ENCODE measurements around the gene SMURF1. TPM values are rescaled to one million over a fixed set of nuclear protein-coding genes. Genes with fewer than 3 reads are reported as not detected.

Gene SMURF1
- total and polyA plus RNA-seq, 2 of the 8 experiments (the other 6 are each of a cell fraction or from before 2014, with no cell fraction given): 9.6 to 24.5 TPM

DNA sequence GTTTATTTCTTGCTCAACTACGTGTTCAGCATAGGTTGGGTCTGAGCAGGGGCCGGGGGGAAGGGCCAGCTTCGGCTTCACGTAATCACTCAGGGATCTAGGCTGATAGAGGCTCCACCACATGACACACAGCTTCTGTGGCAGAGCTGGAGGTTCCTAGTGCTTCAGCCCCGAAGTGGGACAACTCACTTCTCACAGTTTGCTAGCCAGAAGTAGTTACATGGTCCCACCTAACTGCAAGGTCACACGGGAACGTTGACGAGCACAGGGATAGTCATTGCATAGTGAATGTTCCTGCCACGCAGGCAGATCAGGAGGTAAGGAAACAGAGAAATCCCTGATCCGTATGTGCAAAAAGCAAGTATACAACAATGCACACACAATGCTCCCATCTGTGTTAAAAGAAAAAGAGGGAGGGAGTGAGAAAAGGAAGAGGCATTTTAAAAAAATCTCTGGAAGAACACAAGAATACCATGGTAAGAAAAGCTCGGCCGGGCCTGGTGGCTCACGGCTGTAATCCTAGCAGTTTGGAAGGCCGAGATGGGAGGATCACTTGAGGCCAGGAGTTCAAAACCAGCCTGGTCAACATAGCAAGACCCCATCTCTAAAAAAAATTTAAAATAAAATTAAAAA, 16.9 kb downstream of the SMURF1 start:
- H2BK120ac ChIP-seq (replicated peaks; ENCODE audit: low read depth, low read length): no peak overlapping the region
- H4K5ac ChIP-seq (ENCODE audit: insufficient read length, low read depth, low read length): no peak overlapping the region
- H2AK5ac ChIP-seq (ENCODE audit: low read depth, low read length): no peak overlapping the region
- H3K14ac ChIP-seq (ENCODE audit: insufficient read length): no peak overlapping the region
- no peak overlapping the region for H3K4ac ChIP-seq (replicated peaks; ENCODE audit: insufficient read length, low read depth, low read length)
- CTCF ChIA-PET (ENCODE audit: partially characterized antibody): interaction anchor here (0.6 to 1.1 kb wide), 2 partner anchors 12 to 90 kb away, joined by 3 read pairs; no protein-coding TSS in a partner anchor
- H3K27me3 ChIP-seq (replicated peaks in 1 of 4; ENCODE audit: control insufficient read depth in 3 of 4, extremely low read depth in 1 of 4, insufficient read depth in 3 of 4, low read length in 3 of 4): no peaks in the 10 kb centered on the region
- peaks cover 0 to 2% (median 0%) of the 10 kb centered on the region in 4 experiments; a peak in 1 of 8 replicates for H3K36me3 ChIP-seq (ENCODE audit: control insufficient read depth in 2 of 4, insufficient read depth in 4 of 4, low read length in 3 of 4)
- no peak overlapping the region for H3K23ac ChIP-seq (ENCODE audit: insufficient read length)
- DNase-seq (ENCODE audit: low read depth in 1 of 2, low spot score in 2 of 2) (no peak), FAIRE-seq (no peak)
- 79% methylated on average over 14 of the region's 14 CpGs; no CpG with 5 or more reads in 1 of the 2 experiments for WGBS, 2 experiments (ENCODE audit: extremely low coverage in 1 of 2, insufficient coverage in 1 of 2, insufficient read length in 1 of 2, insufficient replicate concordance in 2 of 2, low coverage in 1 of 2, low lambda C conversion rate in 2 of 2, missing lambda C conversion rate in 1 of 2)
- H3K18ac ChIP-seq (ENCODE audit: extremely low read depth, low read length): 0 out of 2 replicates have a peak overlapping the region, but pooled peaks have one; percentile 38
- no peak overlapping the region for H3K27ac ChIP-seq (ENCODE audit: low read depth, low read length)
- H2BK20ac ChIP-seq (ENCODE audit: low read length): no peak overlapping the region
- H4K91ac ChIP-seq (replicated peaks; ENCODE audit: insufficient read length, low read length): no peak overlapping the region
- 0 out of 2 replicates have a peak overlapping the region, but pooled peaks have one; percentile 71 for H2BK12ac ChIP-seq (ENCODE audit: low read depth, low read length)
- no peaks in the 10 kb centered on the region for H3K9me3 ChIP-seq (ENCODE audit: insufficient read depth in 2 of 2, low read depth in 1 of 2, low read length in 1 of 2)
- H4K20me1 ChIP-seq (replicated peaks in 1 of 2; ENCODE audit: control insufficient read depth in 1 of 2, insufficient read depth in 2 of 2, low read length in 2 of 2): peaks cover 8 to 20% of the 10 kb centered on the region in 2 experiments
- POLR2A ChIA-PET (ENCODE audit: partially characterized antibody): interaction anchor here (1.3 to 1.9 kb wide), 4 partner anchors 9 to 15 kb away, joined by 3 to 7 read pairs (median 4); no protein-coding TSS in a partner anchor
- H2BK5ac ChIP-seq (ENCODE audit: low read depth, low read length): peak overlapping the region; percentile 26; the same call in 1 of the 2 replicates
- H2AFZ ChIP-seq (ENCODE audit: low read length): no peak overlapping the region
- peaks cover 8% of the 10 kb centered on the region for H3K79me1 ChIP-seq (ENCODE audit: low read depth, low read length)
- H3K56ac ChIP-seq (replicated peaks; ENCODE audit: insufficient read length, low read depth, low read length): no peak overlapping the region
- H3K9ac ChIP-seq (replicated peaks in 1 of 4; ENCODE audit: extremely low read depth in 1 of 4, low read depth in 3 of 4, low read length in 3 of 4): 0 out of 7 replicates have a peak overlapping the region, but pooled peaks of 1 of the 4 experiments have one; percentile 39
- no peak for TF ChIP-seq NRF1 (IDR thresholded peaks at IDR 0.05; ENCODE audit: low read depth, low read length)
- TF ChIP-seq, protein P1, sequence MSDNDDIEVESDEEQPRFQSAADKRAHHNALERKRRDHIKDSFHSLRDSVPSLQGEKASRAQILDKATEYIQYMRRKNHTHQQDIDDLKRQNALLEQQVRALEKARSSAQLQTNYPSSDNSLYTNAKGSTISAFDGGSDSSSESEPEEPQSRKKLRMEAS (IDR thresholded peaks at IDR 0.05): no peak
- no peak for TF ChIP-seq GABPA (IDR thresholded peaks at IDR 0.05; ENCODE audit: borderline replicate concordance, insufficient read depth, low read length)
- no peak for TF ChIP-seq TBP (IDR thresholded peaks at IDR 0.05; ENCODE audit: low read depth, low read length)
- TF ChIP-seq SP4 (IDR thresholded peaks at IDR 0.05; ENCODE audit: low read length): no peak
- TF ChIP-seq, protein P2, sequence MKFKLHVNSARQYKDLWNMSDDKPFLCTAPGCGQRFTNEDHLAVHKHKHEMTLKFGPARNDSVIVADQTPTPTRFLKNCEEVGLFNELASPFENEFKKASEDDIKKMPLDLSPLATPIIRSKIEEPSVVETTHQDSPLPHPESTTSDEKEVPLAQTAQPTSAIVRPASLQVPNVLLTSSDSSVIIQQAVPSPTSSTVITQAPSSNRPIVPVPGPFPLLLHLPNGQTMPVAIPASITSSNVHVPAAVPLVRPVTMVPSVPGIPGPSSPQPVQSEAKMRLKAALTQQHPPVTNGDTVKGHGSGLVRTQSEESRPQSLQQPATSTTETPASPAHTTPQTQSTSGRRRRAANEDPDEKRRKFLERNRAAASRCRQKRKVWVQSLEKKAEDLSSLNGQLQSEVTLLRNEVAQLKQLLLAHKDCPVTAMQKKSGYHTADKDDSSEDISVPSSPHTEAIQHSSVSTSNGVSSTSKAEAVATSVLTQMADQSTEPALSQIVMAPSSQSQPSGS (IDR thresholded peaks at IDR 0.05; ENCODE audit: low read length): no peak
- H3K4me3 ChIP-seq (ENCODE audit: extremely low read depth in 1 of 4, insufficient read depth in 2 of 4, low read depth in 3 of 4, low read length in 4 of 4): no peak overlapping the region
- H2BK15ac ChIP-seq (ENCODE audit: low read length): no peak overlapping the region
- H3K4me1 ChIP-seq (replicated peaks in 1 of 4; ENCODE audit: control insufficient read depth in 3 of 4, insufficient read depth in 4 of 4, low read length in 3 of 4): peaks cover 0 to 2% (median 1%) of the 10 kb centered on the region in 4 experiments; a peak in 2 of 7 replicates
- no peaks in the 10 kb centered on the region for H3K23me2 ChIP-seq (ENCODE audit: low read depth, low read length)
- peaks cover 4 to 93% of the 10 kb centered on the region in 2 experiments for H3K79me2 ChIP-seq (ENCODE audit: control insufficient read depth in 1 of 2, insufficient read depth in 2 of 2, low read length in 2 of 2)
- peak overlapping the region in 1 of 2 experiments; percentile 4; a peak in 1 of 4 replicates for H3K4me2 ChIP-seq (ENCODE audit: insufficient read depth in 1 of 2, low read depth in 2 of 2, low read length in 2 of 2)
- peak overlapping the region; percentile 19; the same call in 1 of the 2 replicates for H4K8ac ChIP-seq (ENCODE audit: extremely low read depth, insufficient read depth, low read length)

All from H1 (cell line).